HG03565 (cell line): ENCODE results near the gene OGDH.

Experiments used
- ATAC-seq: cut with Tn5 transposase; IDR thresholded peaks from one replicate; pipeline ENCODE4 v1.9.1; 2021; ENCODE audit warnings: mild to moderate bottlenecking, moderate library complexity; ENCODE audit not compliant: unreplicated experiment

OGDH gene

GRCh38 chr7:44735403-44736165 lies 129.2 kb downstream of the OGDH start:
- ATAC-seq = peak; percentile 46

- ATAC-seq = no peak
Measured at GRCh38 chr7:44736896-44737295, 130.5 kb downstream of the OGDH start.

GRCh38 chr7:44738051-44738723 lies 131.8 kb downstream of the OGDH start:
- ATAC-seq = no peak

GRCh38 chr7:44738876-44739665 lies 132.6 kb downstream of the OGDH start:
- ATAC-seq = no peak

- no peak for ATAC-seq
Measured at GRCh38 chr7:44740055-44740454, 133.6 kb downstream of the OGDH start.

- ATAC-seq = no peak
Measured at GRCh38 chr7:44743750-44744149, 137.3 kb downstream of the OGDH start.

- ATAC-seq = peak; percentile 59
Measured at GRCh38 chr7:44748045-44748947, 141.9 kb downstream of the OGDH start, which contains the start of gene ZMIZ2. Gene ZMIZ2 (plus strand): TSS chr7:44748847. CDS start chr7:44756250, 7,403 bp downstream.

- peak; percentile 4 for ATAC-seq
Measured at GRCh38 chr7:44748948-44749731, 142.7 kb downstream of the OGDH start.

GRCh38 chr7:44749992-44750391 lies 143.6 kb downstream of the OGDH start:
- ATAC-seq = no peak

GRCh38 chr7:44750424-44750823 lies 144.0 kb downstream of the OGDH start:
- ATAC-seq = no peak

GRCh38 chr7:44750921-44751571 lies 144.6 kb downstream of the OGDH start:
- peak; percentile 59 for ATAC-seq

- no peak for ATAC-seq
Measured at GRCh38 chr7:44752822-44753221, 146.4 kb downstream of the OGDH start.

GRCh38 chr7:44754802-44755697 lies 148.6 kb downstream of the OGDH start:
- ATAC-seq = no peak

GRCh38 chr7:44755698-44756627 lies 149.5 kb downstream of the OGDH start:
- no peak for ATAC-seq

GRCh38 chr7:44756904-44757303 lies 150.5 kb downstream of the OGDH start:
- no peak for ATAC-seq

- no peak for ATAC-seq
Measured at GRCh38 chr7:44757311-44757710, 150.9 kb downstream of the OGDH start.

- no peak for ATAC-seq
Measured at GRCh38 chr7:44757739-44758138, 151.3 kb downstream of the OGDH start.
